ENCODE data around the gene PIAS2. TPM values are rescaled to one million over a fixed set of nuclear protein-coding genes. Genes with fewer than 3 reads are reported as not detected.
A peak's percentile ranks its signal among the peaks of the same experiment; 100 is the strongest.

Gene PIAS2
- total RNA-seq, 4 donors from 2014 or later = 19.5 to 33.8 (median 27.0) TPM

DNA sequence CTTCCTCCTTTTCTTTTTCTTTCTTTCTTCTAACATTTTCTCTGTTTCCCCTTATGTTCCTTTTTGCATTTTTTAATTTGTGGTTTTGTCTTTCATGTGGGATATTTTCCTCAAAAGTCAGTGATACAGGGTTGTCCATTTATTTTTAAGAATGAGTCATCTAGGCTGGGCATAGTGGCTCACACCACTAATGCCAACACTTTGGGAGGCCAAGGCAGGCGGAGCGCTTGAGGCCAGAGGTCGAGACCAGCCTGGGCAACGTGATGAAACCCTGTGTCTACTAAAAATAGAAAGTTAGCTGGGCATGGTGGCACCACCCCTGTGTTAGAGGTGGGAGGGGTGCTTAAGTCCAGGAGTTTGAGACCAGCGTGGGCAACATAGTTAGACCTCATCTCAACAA is 35.9 kb upstream of the PIAS2 start:
- no peak overlapping the region for H3K4me3 ChIP-seq
- H3K27me3 ChIP-seq = no peaks in the 10 kb centered on the region
- in situ Hi-C loops (cut with MboI; ENCODE audit: low pct_ligation_motif_present in 1 of 4, low pct_unique_long_range_greater_than_20kb in 1 of 4, low sequenced_read_pairs in 3 of 4) (no loop called here), intact Hi-C loops (cut with DNase I; ENCODE audit: low total_unique reads) (no loop called here)
- no peaks in the 10 kb centered on the region for H3K36me3 ChIP-seq
- H3K4me1 ChIP-seq = no peaks in the 10 kb centered on the region
- H3K9me3 ChIP-seq = no peaks in the 10 kb centered on the region
- WGBS, 2 donors (ENCODE audit: low coverage in 1 of 2) = 70% methylated on average over 5 of the region's 5 CpGs; no CpG with 5 or more reads in 1 of the 2 donors
- H3K27ac ChIP-seq = no peak overlapping the region
- no peak for DNase-seq
- TF ChIP-seq POLR2AphosphoS5 (IDR thresholded peaks at IDR 0.05) (no peak), POLR2A (IDR thresholded peaks at IDR 0.05) (no peak), EP300 (IDR thresholded peaks at IDR 0.05; ENCODE audit: low read depth) (no peak), CTCF (IDR thresholded peaks at IDR 0.05) (no peak)

GRCh38 chr18:46950064-46950656 is 32.9 kb upstream of the PIAS2 start:
- Histone ChIP-seq H3K27ac (no peak overlapping the region), H3K4me1 (peaks cover 0 to 7% (median 0%) of the 10 kb centered on the region in 4 donors), H3K9me3 (no peaks in the 10 kb centered on the region), H3K4me3 (no peak overlapping the region), H3K36me3 (no peaks in the 10 kb centered on the region), H3K27me3 (no peaks in the 10 kb centered on the region)
- 54 to 63% methylated on average over 4 to 5 of the region's 5 CpGs for WGBS, 2 donors (ENCODE audit: low coverage in 1 of 2)
- TF ChIP-seq CTCF (IDR thresholded peaks at IDR 0.05) (peak in 2 of 5 experiments; percentile 19 to 26), POLR2AphosphoS5 (IDR thresholded peaks at IDR 0.05) (no peak)
- in situ Hi-C loops (cut with MboI; ENCODE audit: low pct_ligation_motif_present in 1 of 4, low pct_unique_long_range_greater_than_20kb in 1 of 4, low sequenced_read_pairs in 3 of 4) = no loop called here
- no peak for DNase-seq
- intact Hi-C loops (cut with DNase I; ENCODE audit: low total_unique reads) = no loop called here

GRCh38 chr18:46946656-46947282 is 29.5 kb upstream of the PIAS2 start:
- H3K4me3 ChIP-seq = peak overlapping the region in 3 of 4 donors; percentile 35 to 55 (median 39)
- no peak for TF ChIP-seq EP300 (IDR thresholded peaks at IDR 0.05; ENCODE audit: low read depth)
- TF ChIP-seq CTCF (IDR thresholded peaks at IDR 0.05) = no peak
- TF ChIP-seq POLR2A (IDR thresholded peaks at IDR 0.05) = no peak
- no peak for TF ChIP-seq POLR2AphosphoS5 (IDR thresholded peaks at IDR 0.05)
- DNase-seq = peak; percentile 64
- intact Hi-C loops (cut with DNase I; ENCODE audit: low total_unique reads) (no loop called here), in situ Hi-C loops (cut with MboI; ENCODE audit: low pct_ligation_motif_present in 1 of 4, low pct_unique_long_range_greater_than_20kb in 1 of 4, low sequenced_read_pairs in 3 of 4) (no loop called here)
- H3K27ac ChIP-seq = no peak overlapping the region
- no peaks in the 10 kb centered on the region for H3K27me3 ChIP-seq
- H3K9me3 ChIP-seq = no peaks in the 10 kb centered on the region
- H3K4me1 ChIP-seq = peaks cover 0 to 7% (median 0%) of the 10 kb centered on the region in 4 donors
- 2 to 5% methylated on average over 13 to 32 of the region's 32 CpGs for WGBS, 2 donors (ENCODE audit: low coverage in 1 of 2)
- no peaks in the 10 kb centered on the region for H3K36me3 ChIP-seq

DNA sequence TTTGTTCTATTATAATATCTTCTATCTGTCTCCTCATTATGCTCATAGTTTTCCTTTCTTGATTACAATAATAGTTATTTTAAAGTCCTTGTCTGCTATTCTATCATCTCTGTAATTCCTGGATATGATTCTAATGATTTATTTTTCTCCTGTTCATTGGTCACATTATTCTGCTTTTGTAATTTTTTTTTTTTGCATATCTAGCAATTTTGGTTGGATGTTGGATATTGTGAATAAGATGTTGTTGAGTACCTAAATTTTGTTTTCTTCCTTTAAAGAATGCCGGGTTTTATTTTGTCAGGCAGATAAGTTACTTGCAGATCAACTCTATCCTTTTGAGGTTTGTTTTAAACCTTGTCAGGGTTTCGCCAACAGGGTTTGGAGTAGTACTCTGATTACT is 25.3 kb upstream of the PIAS2 start:
- intact Hi-C loops (cut with DNase I; ENCODE audit: low total_unique reads) (no loop called here), in situ Hi-C loops (cut with MboI; ENCODE audit: low pct_ligation_motif_present in 1 of 4, low pct_unique_long_range_greater_than_20kb in 1 of 4, low sequenced_read_pairs in 3 of 4) (no loop called here)
- peaks cover 0 to 7% (median 0%) of the 10 kb centered on the region in 4 donors for H3K4me1 ChIP-seq
- no peak overlapping the region for H3K27ac ChIP-seq
- WGBS, 2 donors (ENCODE audit: low coverage in 1 of 2) = 86 to 100% methylated on average over 2 of the region's 2 CpGs
- H3K4me3 ChIP-seq = no peak overlapping the region
- H3K9me3 ChIP-seq = no peaks in the 10 kb centered on the region
- no peaks in the 10 kb centered on the region for H3K27me3 ChIP-seq
- no peaks in the 10 kb centered on the region for H3K36me3 ChIP-seq
- TF ChIP-seq POLR2A (IDR thresholded peaks at IDR 0.05) (no peak), EP300 (IDR thresholded peaks at IDR 0.05; ENCODE audit: low read depth) (no peak), POLR2AphosphoS5 (IDR thresholded peaks at IDR 0.05) (no peak), CTCF (IDR thresholded peaks at IDR 0.05) (no peak)
- no peak for DNase-seq
